Brain microvascular endothelial cell (primary cell): ENCODE data around the gene REEP3.

Source experiments
- DNase-seq: peaks from one replicate; pipeline ENCODE4 v3.0.0-alpha.2; 2020
- H3K27ac ChIP-seq: fragments of 250-450 bp; sonication (Bioruptor Pico); 2 replicates; pipeline ENCODE4 v1.5.1; 2020; ENCODE audit warnings: mild to moderate bottlenecking, moderate library complexity
- H3K27me3 ChIP-seq: fragments of 250-450 bp; sonication (Bioruptor Pico); replicated peaks from 2 replicates; pipeline ENCODE4 v1.5.1; 2020; ENCODE audit warnings: mild to moderate bottlenecking
- H3K36me3 ChIP-seq: fragments of 250-450 bp; sonication (Bioruptor Pico); replicated peaks from 2 replicates; pipeline ENCODE4 v1.5.1; 2020; ENCODE audit warnings: mild to moderate bottlenecking
- H3K4me3 ChIP-seq: 2 replicates; pipeline ENCODE4 v1.5.1; 2011; ENCODE audit warnings: low read depth, mild to moderate bottlenecking, control low read depth, low read length, moderate library complexity
- in situ Hi-C: cut with HindIII; loops from 2 replicates; pipeline ENCODE4 v1.10.0; 2017; ENCODE audit warnings: low sequenced_read_pairs, low pct_ligation_motif_present
- TF ChIP-seq, protein P1 (sequence below): IDR thresholded peaks from 2 replicates; pipeline ENCODE4 v1.5.1; 2011; ENCODE audit warnings: low read depth, mild to moderate bottlenecking, moderate library complexity, low read length, control low read depth, inconsistent platforms; ENCODE audit errors: missing control alignments

REEP3 gene

DNA sequence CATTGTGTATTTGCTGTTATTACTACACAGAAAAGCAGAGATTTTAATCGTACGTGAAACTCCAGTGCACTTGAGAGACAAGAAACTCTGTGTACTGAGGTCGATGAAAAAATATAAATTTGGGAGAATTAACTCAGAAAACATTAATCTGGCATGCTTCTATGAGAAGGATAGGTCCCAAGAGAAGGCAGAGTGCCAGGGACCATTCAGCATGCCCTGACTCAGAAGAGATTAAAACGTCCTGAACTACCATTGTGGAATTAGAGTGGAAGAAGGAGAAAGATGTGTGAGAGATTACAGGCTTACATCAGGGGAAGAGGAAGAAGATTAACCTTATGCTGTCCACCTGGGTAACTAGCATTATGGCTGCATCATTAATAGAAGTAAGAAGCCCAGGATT is 72.4 kb downstream of the REEP3 start:
- no peak overlapping the region for H3K27ac ChIP-seq
- peaks cover 21% of the 10 kb centered on the region for H3K36me3 ChIP-seq
- in situ Hi-C loops = no loop called here
- H3K27me3 ChIP-seq = no peaks in the 10 kb centered on the region
- peak; percentile 17 for DNase-seq
- TF ChIP-seq, protein P1, sequence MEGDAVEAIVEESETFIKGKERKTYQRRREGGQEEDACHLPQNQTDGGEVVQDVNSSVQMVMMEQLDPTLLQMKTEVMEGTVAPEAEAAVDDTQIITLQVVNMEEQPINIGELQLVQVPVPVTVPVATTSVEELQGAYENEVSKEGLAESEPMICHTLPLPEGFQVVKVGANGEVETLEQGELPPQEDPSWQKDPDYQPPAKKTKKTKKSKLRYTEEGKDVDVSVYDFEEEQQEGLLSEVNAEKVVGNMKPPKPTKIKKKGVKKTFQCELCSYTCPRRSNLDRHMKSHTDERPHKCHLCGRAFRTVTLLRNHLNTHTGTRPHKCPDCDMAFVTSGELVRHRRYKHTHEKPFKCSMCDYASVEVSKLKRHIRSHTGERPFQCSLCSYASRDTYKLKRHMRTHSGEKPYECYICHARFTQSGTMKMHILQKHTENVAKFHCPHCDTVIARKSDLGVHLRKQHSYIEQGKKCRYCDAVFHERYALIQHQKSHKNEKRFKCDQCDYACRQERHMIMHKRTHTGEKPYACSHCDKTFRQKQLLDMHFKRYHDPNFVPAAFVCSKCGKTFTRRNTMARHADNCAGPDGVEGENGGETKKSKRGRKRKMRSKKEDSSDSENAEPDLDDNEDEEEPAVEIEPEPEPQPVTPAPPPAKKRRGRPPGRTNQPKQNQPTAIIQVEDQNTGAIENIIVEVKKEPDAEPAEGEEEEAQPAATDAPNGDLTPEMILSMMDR = no peak
- no peak overlapping the region for H3K4me3 ChIP-seq

DNA sequence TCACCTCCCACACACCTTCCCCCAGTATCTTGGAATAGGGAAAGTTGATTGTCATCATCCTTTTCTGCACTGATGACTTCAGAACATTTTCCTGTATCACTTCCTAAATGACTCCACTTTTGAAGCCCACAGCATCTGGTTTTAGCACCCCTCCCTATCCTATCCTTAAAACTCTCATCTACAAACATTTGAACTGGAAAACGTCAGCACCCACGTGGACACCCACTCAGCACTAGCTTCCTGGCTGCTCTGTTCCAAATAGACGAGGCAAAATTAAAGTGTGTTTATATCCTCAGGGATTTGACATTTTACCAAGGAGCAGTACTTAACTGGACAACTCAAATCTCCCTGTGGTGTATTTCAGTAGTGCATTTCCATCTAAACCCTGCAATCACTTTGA is 73.9 kb downstream of the REEP3 start:
- peaks cover 27% of the 10 kb centered on the region for H3K36me3 ChIP-seq
- TF ChIP-seq, protein P1 = no peak
- H3K27me3 ChIP-seq = no peaks in the 10 kb centered on the region
- no peak for DNase-seq
- H3K4me3 ChIP-seq = no peak overlapping the region
- in situ Hi-C loops = no loop called here
- H3K27ac ChIP-seq = no peak overlapping the region

DNA sequence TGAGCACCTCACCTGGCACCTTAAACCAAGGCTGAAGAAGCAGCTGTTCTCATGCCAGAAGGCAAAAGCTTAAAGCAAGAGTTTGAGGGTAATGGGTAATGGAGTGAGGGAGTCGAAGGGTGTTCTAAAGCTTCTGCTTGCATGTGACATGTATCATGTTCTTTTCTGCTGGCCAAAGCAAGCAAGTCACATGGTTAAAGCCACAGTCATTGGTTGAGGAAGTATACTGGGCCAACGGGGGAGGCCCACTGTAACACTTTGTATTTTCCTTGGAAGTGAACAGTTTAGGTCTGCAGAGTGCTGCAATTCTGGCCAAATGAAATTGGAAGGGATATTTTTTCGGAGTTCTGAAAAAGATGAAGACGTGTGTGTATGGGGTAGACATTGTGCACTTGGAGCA is 75.7 kb downstream of the REEP3 start:
- H3K36me3 ChIP-seq = peaks cover 32% of the 10 kb centered on the region
- H3K27ac ChIP-seq = no peak overlapping the region
- H3K4me3 ChIP-seq = no peak overlapping the region
- TF ChIP-seq, protein P1 = no peak
- in situ Hi-C loops = no loop called here
- DNase-seq = no peak
- H3K27me3 ChIP-seq = no peaks in the 10 kb centered on the region

DNA sequence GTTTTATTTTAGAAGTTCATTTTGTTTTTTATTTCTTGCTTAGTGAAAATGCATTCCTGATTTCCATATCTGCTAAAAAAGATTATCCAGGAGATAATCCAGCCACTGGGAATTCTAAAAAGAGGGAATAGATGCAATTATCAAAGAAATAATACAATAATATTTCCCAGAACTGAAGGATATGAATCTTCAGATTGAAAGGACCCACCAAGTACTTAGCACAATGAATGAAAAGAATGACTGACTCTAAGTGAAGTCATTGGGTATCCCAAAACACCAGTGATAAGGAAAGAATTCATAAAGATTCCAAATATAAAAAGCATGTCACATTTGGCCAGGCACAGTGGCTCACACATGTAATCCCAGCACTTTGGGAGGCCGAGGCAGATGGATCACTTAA is 79.3 kb downstream of the REEP3 start:
- no peak for DNase-seq
- H3K27ac ChIP-seq = no peak overlapping the region
- no peaks in the 10 kb centered on the region for H3K27me3 ChIP-seq
- in situ Hi-C loops = no loop called here
- H3K4me3 ChIP-seq = no peak overlapping the region
- TF ChIP-seq, protein P1 = no peak
- peaks cover 27% of the 10 kb centered on the region for H3K36me3 ChIP-seq

DNA sequence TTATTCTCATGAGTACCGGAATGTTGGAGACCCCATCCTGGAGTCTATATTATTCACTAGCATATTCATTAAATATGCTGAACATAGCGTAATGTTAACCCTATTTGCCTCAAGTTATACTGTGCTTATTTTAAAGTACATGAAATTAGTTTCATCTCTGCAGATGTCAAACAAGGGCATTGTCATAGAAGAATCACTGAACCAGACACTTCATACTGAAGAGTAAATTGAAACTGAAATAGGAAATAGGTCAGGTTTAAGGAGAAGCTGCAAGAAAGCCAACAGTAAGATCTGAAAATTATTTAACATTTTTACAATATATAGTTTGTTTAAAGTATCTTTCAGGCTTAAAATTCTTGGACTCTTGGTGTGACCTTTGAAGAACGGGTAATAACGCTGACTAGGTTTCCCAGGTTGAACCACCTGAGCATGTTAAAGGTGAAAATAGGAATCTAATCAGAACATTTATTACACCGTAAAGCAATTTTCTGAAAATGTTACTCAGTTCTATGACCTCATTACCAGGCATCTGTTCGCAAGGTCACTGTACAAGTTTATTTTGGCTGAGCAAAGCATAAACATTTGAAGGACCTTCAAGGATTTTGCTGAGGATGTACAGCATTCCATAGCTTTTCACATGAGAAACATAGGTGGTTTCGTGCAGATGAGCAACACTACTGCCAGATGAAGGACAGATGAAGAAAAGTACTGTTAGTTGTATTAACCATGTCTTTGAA is 82.7 kb downstream of the REEP3 start:
- peak; percentile 55 for DNase-seq
- Histone ChIP-seq H3K4me3 (no peak overlapping the region), H3K27ac (peak overlapping the region; percentile 23), H3K27me3 (no peaks in the 10 kb centered on the region), H3K36me3 (peaks cover 8% of the 10 kb centered on the region)
- TF ChIP-seq, protein P1 = no peak
- in situ Hi-C loops = no loop called here
